Transverse colon (tissue), 4 donors: ENCODE results near the gene FOXC2.

Source experiments
- CTCF ChIP-seq, 5 experiments: fragments of 200-600 bp in 3 of 5; fragments of 450-650 bp in 2 of 5; sonication (generic) in 3 of 5; IDR thresholded peaks; 1 replicate in 2 of 5; 2 replicates in 3 of 5; pipeline ENCODE4 v1.5.1; 2016 to 2017; ENCODE audit warnings: antibody characterized with exemption in 5 of 5, inconsistent platforms in 3 of 5, mild to moderate bottlenecking in 2 of 5, moderate library complexity in 1 of 5
- POLR2AphosphoS5 ChIP-seq, 3 donors: sonication (generic); formaldehyde crosslinking; IDR thresholded peaks; one replicate each; pipeline ENCODE4 v1.6.1; 2016; ENCODE audit warnings: antibody characterized with exemption in 3 of 3

DNA sequence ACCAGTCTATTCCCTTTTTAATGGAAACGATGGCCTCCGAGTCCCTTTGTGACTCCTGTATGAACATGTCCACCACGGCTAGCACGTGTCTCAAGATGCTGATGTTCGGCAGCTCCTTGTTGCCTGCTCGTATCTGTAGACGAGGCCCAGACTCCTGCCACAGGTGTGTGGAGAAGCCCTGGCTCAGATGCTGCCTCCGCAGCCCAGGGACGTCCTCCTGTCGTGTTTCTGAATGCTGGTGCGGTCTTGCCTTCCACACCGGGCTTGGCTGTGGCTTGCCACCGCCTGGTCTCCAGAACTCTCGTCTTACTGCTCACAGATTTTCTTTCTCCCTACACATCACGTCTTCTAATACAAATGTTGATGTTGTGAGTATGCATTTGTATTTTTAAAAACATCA is 39.3 kb upstream of the FOXC2 start:
- TF ChIP-seq CTCF (IDR thresholded peaks at IDR 0.05) (no peak), POLR2AphosphoS5 (IDR thresholded peaks at IDR 0.05) (no peak)
